ENCODE measurements around the gene GNAO1.

GRCh38 chr16:56316545-56316944 lies 125.3 kb downstream of the GNAO1 start:
- no peak for TF ChIP-seq CTCF (IDR thresholded peaks at IDR 0.05; ENCODE audit: poor library complexity, severe bottlenecking)
- no peak for TF ChIP-seq POLR2AphosphoS5 (IDR thresholded peaks at IDR 0.05)
- TF ChIP-seq TAF1 (IDR thresholded peaks at IDR 0.05; ENCODE audit: low read depth): no peak
- TF ChIP-seq SMC3 (conservative IDR thresholded peaks at IDR 0.05; ENCODE audit: poor library complexity): no peak
